ENCODE measurements around the gene ATF2.

ATF2 gene

GRCh38 chr2:175076272-175076671 lies 91.7 kb downstream of the ATF2 start:
- no peak for DNase-seq

- no peak for DNase-seq
Measured at GRCh38 chr2:175074478-175074877, 93.5 kb downstream of the ATF2 start.

- DNase-seq = no peak
Measured at GRCh38 chr2:175068534-175068933, 99.5 kb downstream of the ATF2 start.

- no peak for DNase-seq
Measured at GRCh38 chr2:175066411-175066810, 101.6 kb downstream of the ATF2 start.

- DNase-seq = no peak
Measured at GRCh38 chr2:175064797-175065196, 103.2 kb downstream of the ATF2 start.

- no peak for DNase-seq
Measured at GRCh38 chr2:175063741-175064140, 104.3 kb downstream of the ATF2 start.

- no peak for DNase-seq
Measured at GRCh38 chr2:175062787-175063585, 105.0 kb downstream of the ATF2 start.

GRCh38 chr2:175057078-175057685 lies 110.8 kb downstream of the ATF2 start:
- DNase-seq = no peak

GRCh38 chr2:175055993-175056392 lies 112.0 kb downstream of the ATF2 start:
- DNase-seq = no peak

GRCh38 chr2:175054340-175054739 lies 113.7 kb downstream of the ATF2 start:
- DNase-seq = no peak

GRCh38 chr2:175049661-175050060 lies 118.3 kb downstream of the ATF2 start:
- no peak for DNase-seq

GRCh38 chr2:175048275-175048674 lies 119.7 kb downstream of the ATF2 start:
- DNase-seq = no peak

- no peak for DNase-seq
Measured at GRCh38 chr2:175039490-175039889, 128.5 kb downstream of the ATF2 start.

- DNase-seq = no peak
Measured at GRCh38 chr2:175039031-175039430, 129.0 kb downstream of the ATF2 start.

- DNase-seq = no peak
Measured at GRCh38 chr2:175037941-175038340, 130.1 kb downstream of the ATF2 start.

- peak in 1 of 2 experiments; percentile 23 for DNase-seq
Measured at GRCh38 chr2:175036582-175037018, 131.4 kb downstream of the ATF2 start.

GRCh38 chr2:175035806-175036205 lies 132.2 kb downstream of the ATF2 start:
- no peak for DNase-seq

- no peak for DNase-seq
Measured at GRCh38 chr2:175034716-175035115, 133.3 kb downstream of the ATF2 start.

- peak in 1 of 2 experiments; percentile 32 for DNase-seq
Measured at GRCh38 chr2:175030380-175031271, 137.4 kb downstream of the ATF2 start.

GRCh38 chr2:175027755-175028154 lies 140.2 kb downstream of the ATF2 start:
- DNase-seq = no peak

- DNase-seq = no peak
Measured at GRCh38 chr2:175026385-175026784, 141.6 kb downstream of the ATF2 start.

- no peak for DNase-seq
Measured at GRCh38 chr2:175025946-175026345, 142.1 kb downstream of the ATF2 start.

GRCh38 chr2:175025233-175025632 lies 142.8 kb downstream of the ATF2 start:
- no peak for DNase-seq

Data from NCI-H446 (cell line).